ENCODE results near the gene RPL38.

The RPL38 gene
- 302 to 528 (median 473) reads per million in 9 experiments for total RNA-seq

GRCh38 chr17:74203439-74204240, at the start of gene RPL38:
Gene RPL38, plus strand, starts transcription at chr17:74203678. Its CDS starts 278 bp downstream, at chr17:74203956.
- peak; percentile 88 for ATAC-seq (replicated peaks)
- Mint-ChIP-seq H3K4me3 (peak within 1 kb of the TSS; percentile 92 to 99), H3K27me3 (peaks cover 36 to 41% of the 10 kb centered on the region in 2 donors), H3K9me3 (no peaks in the 10 kb centered on the region), H3K27ac (peak within 1 kb of the TSS; percentile 91 to 99), H3K36me3 (ENCODE audit: insufficient read depth) (peaks cover 62% of the 10 kb centered on the region), H3K4me1 (ENCODE audit: low read depth in 2 of 2) (peaks cover 30 to 34% of the 10 kb centered on the region in 2 donors)
- DNase-seq = peak; percentile 92 to 96 (median 95)

DNA sequence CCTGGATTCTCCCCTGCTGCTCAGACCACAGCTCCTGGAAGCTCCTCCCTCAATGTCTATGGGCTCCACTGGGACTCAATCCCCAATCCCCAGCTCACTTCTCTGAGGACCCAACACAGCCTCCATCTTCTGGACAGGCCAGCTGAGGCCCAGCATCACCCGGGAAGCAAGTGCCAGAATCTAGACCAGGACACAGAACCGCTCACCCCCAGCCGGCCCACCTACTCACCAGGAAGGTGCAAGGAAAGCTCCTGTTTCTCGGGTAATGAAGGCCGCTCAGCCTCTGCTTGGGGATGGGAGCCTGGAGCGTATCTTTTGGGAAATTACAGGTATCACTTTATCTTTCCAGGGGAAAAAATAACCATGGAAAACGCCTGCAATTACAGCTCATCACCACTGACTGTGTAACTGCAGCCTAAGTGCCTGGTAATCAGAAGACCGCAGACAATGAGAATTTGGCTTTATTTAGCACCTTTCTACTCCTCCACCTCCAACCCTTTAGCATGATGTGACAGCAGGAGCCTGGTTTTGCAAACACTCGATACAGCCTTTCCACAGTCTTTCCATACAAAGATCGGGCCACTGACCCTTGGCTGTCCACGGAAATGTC, 49.6 kb upstream of the RPL38 start:
- Mint-ChIP-seq H3K27me3 (peaks cover 44 to 94% of the 10 kb centered on the region in 2 donors), H3K27ac (no peak overlapping the region), H3K9me3 (no peaks in the 10 kb centered on the region), H3K4me1 (ENCODE audit: low read depth in 2 of 2) (no peaks in the 10 kb centered on the region), H3K36me3 (ENCODE audit: insufficient read depth) (no peaks in the 10 kb centered on the region), H3K4me3 (no peak overlapping the region)
- ATAC-seq (replicated peaks) (no peak), DNase-seq (no peak)

DNA sequence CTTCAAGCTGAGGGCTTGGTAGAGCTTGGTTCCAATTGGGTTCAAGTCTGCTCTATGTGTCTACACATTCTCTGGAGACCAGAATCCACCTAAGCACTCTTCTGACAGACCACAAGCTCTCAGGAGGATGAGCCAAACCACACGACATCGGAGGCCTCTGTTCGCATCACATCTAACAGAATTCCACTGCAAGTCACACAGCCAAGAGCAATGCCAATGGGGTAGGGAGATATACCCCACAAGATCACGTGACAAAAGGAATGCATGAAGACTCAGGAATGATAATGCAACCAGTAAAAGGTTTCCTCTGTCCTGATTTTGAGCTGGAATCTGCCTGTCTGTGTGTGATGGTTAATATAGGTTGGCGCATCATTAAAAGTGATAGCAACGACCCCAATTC, 46.6 kb upstream of the RPL38 start:
- no peaks in the 10 kb centered on the region for H3K36me3 Mint-ChIP-seq (ENCODE audit: insufficient read depth)

GRCh38 chr17:74157366-74157765, 46.1 kb upstream of the RPL38 start:
- peaks cover 26 to 80% of the 10 kb centered on the region in 2 donors for H3K27me3 Mint-ChIP-seq
- DNase-seq = no peak
- H3K9me3 Mint-ChIP-seq = no peaks in the 10 kb centered on the region
- H3K4me1 Mint-ChIP-seq (ENCODE audit: low read depth in 2 of 2) = no peaks in the 10 kb centered on the region
- H3K4me3 Mint-ChIP-seq = no peak overlapping the region
- H3K36me3 Mint-ChIP-seq (ENCODE audit: insufficient read depth) = no peaks in the 10 kb centered on the region
- H3K27ac Mint-ChIP-seq = no peak overlapping the region
- no peak for ATAC-seq (replicated peaks)

More for the DNA sequence above, 46.6 kb upstream of the RPL38 start:
- Mint-ChIP-seq H3K27me3 (peaks cover 26 to 85% of the 10 kb centered on the region in 2 donors), H3K4me3 (no peak overlapping the region), H3K9me3 (no peaks in the 10 kb centered on the region), H3K27ac (no peak overlapping the region), H3K4me1 (ENCODE audit: low read depth in 2 of 2) (no peaks in the 10 kb centered on the region)
- ATAC-seq (replicated peaks) (no peak), DNase-seq (no peak)

DNA sequence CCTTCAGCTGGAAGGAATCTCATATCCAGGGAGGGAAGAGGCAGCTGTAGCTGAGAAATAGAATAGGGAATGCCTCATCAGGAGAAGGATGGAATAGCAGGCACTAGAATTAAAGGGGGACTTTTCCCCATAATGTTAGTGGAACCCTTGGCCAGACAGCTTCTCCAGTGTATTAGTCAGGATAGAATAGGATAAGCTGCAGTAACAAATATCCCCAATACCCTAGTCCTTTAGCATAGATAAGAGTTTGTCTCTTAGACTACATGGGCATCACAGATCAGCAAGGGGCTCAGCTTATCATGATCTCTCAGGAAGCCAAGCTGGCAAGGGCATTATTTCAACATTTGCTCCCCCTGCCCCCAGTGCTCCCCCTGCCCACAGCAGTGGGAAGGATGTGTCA, 44.7 kb upstream of the RPL38 start:
- no peaks in the 10 kb centered on the region for H3K4me1 Mint-ChIP-seq (ENCODE audit: low read depth in 2 of 2)
- H3K36me3 Mint-ChIP-seq (ENCODE audit: insufficient read depth) = no peaks in the 10 kb centered on the region
- DNase-seq (no peak), ATAC-seq (replicated peaks) (no peak)
- H3K4me3 Mint-ChIP-seq = no peak overlapping the region
- H3K27me3 Mint-ChIP-seq = peaks cover 26 to 66% of the 10 kb centered on the region in 2 donors
- no peak overlapping the region for H3K27ac Mint-ChIP-seq
- H3K9me3 Mint-ChIP-seq = no peaks in the 10 kb centered on the region

DNA sequence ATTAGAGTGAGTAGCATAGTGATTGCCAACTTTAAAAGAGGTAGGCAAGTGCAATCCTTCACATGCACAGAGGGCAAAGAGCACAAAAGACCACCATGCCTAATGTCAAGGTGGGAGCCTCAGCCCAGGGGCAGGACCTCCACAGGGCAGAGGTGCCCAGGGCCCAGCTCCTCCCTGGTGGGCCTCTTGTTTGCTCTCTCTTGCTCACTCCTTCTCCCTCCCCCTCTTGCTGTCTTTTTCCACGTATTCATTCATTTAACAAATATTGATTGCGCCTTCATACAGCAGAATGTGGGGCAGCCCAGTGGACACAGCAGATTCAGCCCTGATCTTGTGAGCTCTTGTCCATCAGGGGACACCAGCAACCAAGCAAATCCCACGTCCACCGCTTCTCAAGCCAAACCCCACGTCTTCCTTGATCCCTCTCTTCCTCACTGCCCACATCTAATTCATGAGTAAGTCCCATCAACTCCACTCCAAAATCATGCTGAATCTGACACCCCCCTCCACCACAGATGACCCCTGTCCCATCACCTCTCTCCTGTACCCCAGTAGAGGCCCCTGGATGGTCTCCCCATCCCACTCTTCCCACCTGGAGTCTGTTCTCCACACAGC, 44.1 kb upstream of the RPL38 start:
- H3K36me3 Mint-ChIP-seq (ENCODE audit: insufficient read depth) = no peaks in the 10 kb centered on the region
- H3K27me3 Mint-ChIP-seq = peaks cover 23 to 61% of the 10 kb centered on the region in 2 donors
- no peaks in the 10 kb centered on the region for H3K9me3 Mint-ChIP-seq
- H3K27ac Mint-ChIP-seq = no peak overlapping the region
- DNase-seq (no peak), ATAC-seq (replicated peaks) (no peak)
- H3K4me1 Mint-ChIP-seq (ENCODE audit: low read depth in 2 of 2) = no peaks in the 10 kb centered on the region
- H3K4me3 Mint-ChIP-seq = no peak overlapping the region

DNA sequence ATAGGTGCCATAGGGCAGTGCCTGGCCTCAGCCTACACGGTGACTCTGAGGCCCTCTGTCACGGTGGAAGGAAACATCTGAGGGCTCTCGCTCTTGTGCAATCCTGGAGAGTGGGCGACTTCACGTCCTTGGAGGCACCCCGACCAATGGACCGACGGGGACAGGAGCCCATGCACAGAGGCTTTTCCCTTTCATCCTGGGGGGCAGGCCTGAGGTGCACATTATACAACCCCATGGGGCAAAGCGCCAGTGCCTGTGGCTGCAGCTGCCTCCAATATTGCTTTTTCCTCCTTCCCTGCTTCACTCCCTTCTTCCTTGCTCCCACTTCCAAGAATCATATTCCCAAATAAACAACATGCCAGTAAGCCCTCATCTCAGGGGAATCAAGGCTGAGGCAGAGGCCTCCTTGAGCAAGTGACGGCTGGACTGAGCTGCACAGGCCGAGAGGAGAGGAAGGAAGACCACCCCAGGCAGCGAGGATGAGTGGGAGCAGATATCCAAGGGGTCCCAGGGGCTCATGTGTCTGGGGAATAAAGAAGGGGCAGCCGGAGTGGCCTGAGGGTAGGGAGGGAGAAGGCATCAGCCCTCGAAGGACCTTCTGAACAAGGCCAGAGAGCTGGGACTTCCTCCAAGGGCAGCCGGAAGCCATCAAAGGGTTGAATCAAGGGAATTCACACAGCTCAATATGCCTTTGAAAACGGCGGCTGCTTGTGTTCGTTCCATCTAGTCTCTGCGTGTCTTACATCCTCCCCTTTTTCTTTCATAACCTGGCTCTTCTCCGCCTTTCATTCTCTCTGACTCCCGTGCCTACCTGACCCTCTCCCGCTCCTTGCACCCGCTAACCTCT, 42.6 kb upstream of the RPL38 start:
- Mint-ChIP-seq H3K27me3 (peaks cover 7 to 45% of the 10 kb centered on the region in 2 donors), H3K4me3 (no peak overlapping the region), H3K4me1 (ENCODE audit: low read depth in 2 of 2) (no peaks in the 10 kb centered on the region), H3K36me3 (ENCODE audit: insufficient read depth) (no peaks in the 10 kb centered on the region), H3K27ac (no peak overlapping the region), H3K9me3 (no peaks in the 10 kb centered on the region)
- DNase-seq (no peak), ATAC-seq (replicated peaks) (no peak)

DNA sequence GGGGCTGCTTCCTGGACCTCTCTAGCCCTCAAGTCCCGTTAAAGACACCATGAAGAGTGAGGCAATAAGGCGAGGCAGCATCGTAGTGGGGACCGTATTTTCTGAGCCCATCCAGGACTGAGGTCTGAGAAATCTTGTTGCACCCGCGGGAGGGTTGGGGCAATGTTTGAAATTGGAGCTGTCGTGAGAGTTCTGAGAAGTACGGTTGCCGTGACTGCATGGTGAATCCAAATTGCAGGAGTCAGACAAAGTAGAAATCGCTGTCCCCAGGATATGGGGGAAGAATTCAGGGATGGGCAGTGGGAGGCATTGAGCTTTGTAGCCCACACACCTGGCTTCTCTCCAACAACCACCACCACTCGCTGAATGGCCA, 42.0 kb upstream of the RPL38 start:
- DNase-seq = no peak
- Mint-ChIP-seq H3K4me3 (no peak overlapping the region), H3K27me3 (peaks cover 11 to 47% of the 10 kb centered on the region in 2 donors), H3K36me3 (ENCODE audit: insufficient read depth) (no peaks in the 10 kb centered on the region), H3K4me1 (ENCODE audit: low read depth in 2 of 2) (peaks cover 0 to under 1% of the 10 kb centered on the region in 2 donors), H3K27ac (no peak overlapping the region), H3K9me3 (no peaks in the 10 kb centered on the region)
- no peak for ATAC-seq (replicated peaks)

DNA sequence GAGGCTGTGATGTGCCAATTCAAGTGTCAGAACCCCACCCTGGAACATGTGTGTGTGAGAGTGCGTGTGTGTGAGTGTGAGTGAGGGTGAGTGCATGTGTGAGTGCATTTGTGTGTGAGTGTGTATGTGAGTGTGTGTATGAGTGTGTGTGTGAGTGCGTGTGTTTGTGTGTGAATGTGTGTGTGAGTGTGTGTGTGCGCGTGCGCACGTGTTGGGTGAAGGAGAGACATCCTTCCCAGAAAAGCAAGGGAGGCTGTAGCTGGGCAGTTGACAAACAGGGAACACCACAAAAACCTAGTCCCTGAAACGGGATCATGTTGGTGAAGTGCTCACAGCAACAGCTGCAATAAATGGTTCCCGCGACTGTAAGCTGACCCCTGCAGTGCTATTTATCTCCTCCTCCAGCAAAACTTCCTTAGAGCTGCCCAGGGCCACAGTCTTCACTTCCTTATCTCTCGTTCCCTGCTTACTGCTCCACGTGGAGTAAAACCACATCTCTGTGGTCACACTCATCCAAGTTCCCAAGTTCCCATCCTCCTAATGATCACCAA, 40.1 kb upstream of the RPL38 start:
- Mint-ChIP-seq H3K9me3 (no peaks in the 10 kb centered on the region), H3K27ac (no peak overlapping the region), H3K27me3 (peaks cover 30 to 48% of the 10 kb centered on the region in 2 donors), H3K4me1 (ENCODE audit: low read depth in 2 of 2) (peaks cover 0 to 4% of the 10 kb centered on the region in 2 donors), H3K4me3 (no peak overlapping the region), H3K36me3 (ENCODE audit: insufficient read depth) (no peaks in the 10 kb centered on the region)
- ATAC-seq (replicated peaks) = no peak
- no peak for DNase-seq

DNA sequence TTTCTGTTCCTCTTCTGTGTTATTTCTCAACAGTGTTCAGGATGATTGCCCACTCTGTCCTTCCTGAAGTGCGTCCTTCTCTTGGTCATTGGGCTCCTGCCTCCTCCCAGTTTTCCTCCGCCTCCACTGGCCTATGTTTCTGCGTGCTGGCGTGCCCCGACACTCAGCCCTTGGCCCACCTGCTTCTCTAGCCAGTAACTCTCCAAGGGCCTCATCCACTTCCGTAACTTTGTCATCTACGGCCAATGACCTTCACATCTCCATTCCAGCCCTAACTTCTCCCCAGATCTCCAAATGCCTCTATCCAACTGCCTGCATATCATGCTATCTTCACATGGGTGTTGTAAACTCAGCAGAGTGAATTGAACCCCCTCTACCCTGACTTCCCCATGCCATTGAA, 39.6 kb upstream of the RPL38 start:
- ATAC-seq (replicated peaks) (no peak), DNase-seq (no peak)
- H3K4me1 Mint-ChIP-seq (ENCODE audit: low read depth in 2 of 2) = peaks cover 0 to 4% of the 10 kb centered on the region in 2 donors
- H3K27ac Mint-ChIP-seq = no peak overlapping the region
- H3K4me3 Mint-ChIP-seq = no peak overlapping the region
- H3K27me3 Mint-ChIP-seq = peaks cover 31 to 44% of the 10 kb centered on the region in 2 donors
- no peaks in the 10 kb centered on the region for H3K9me3 Mint-ChIP-seq
- H3K36me3 Mint-ChIP-seq (ENCODE audit: insufficient read depth) = no peaks in the 10 kb centered on the region

- Mint-ChIP-seq H3K36me3 (ENCODE audit: insufficient read depth) (no peaks in the 10 kb centered on the region), H3K4me1 (ENCODE audit: low read depth in 2 of 2) (peaks cover 0 to 4% of the 10 kb centered on the region in 2 donors), H3K4me3 (no peak overlapping the region), H3K27me3 (peaks cover 30 to 43% of the 10 kb centered on the region in 2 donors), H3K27ac (no peak overlapping the region), H3K9me3 (no peaks in the 10 kb centered on the region)
- no peak for DNase-seq
- ATAC-seq (replicated peaks) = no peak
Measured at GRCh38 chr17:74164446-74165045, 38.9 kb upstream of the RPL38 start.

- H3K4me1 Mint-ChIP-seq (ENCODE audit: low read depth in 2 of 2) = peaks cover 0 to 4% of the 10 kb centered on the region in 2 donors
- peaks cover 39 to 45% of the 10 kb centered on the region in 2 donors for H3K27me3 Mint-ChIP-seq
- no peak for DNase-seq
- H3K4me3 Mint-ChIP-seq = no peak overlapping the region
- ATAC-seq (replicated peaks) = no peak
- H3K36me3 Mint-ChIP-seq (ENCODE audit: insufficient read depth) = no peaks in the 10 kb centered on the region
- no peak overlapping the region for H3K27ac Mint-ChIP-seq
- H3K9me3 Mint-ChIP-seq = no peaks in the 10 kb centered on the region
Measured at GRCh38 chr17:74165797-74166365, 37.6 kb upstream of the RPL38 start.

Measured in effector memory CD8-positive, alpha-beta T cell (primary cell).